KMS-11 (cell line): ENCODE measurements around the gene TEKT4.
"Not testable (repeated sequence)": the region's sequence is repeated elsewhere in the genome, so short reads cannot be mapped to it uniquely, and the experiment has no call there.

Source experiments
- H2AFZ ChIP-seq: fragments of 200-600 bp; sonication (generic); 2 replicates; pipeline ENCODE4 v1.6.1; 2016; ENCODE audit warnings: antibody characterized with exemption, mixed run types, low read depth
- H3K27ac ChIP-seq: fragments of 200-600 bp; sonication (generic); 2 replicates; pipeline ENCODE4 v1.6.1; 2016; ENCODE audit warnings: mild to moderate bottlenecking, mixed run types
- H3K27me3 ChIP-seq: fragments of 200-600 bp; sonication (generic); 2 replicates; pipeline ENCODE4 v1.6.1; 2017; ENCODE audit warnings: mild to moderate bottlenecking, low read depth, mixed run types, moderate library complexity; ENCODE audit not compliant: insufficient read depth
- H3K36me3 ChIP-seq: fragments of 200-600 bp; sonication (generic); 2 replicates; pipeline ENCODE4 v1.6.1; 2017; ENCODE audit warnings: mild to moderate bottlenecking, mixed run types; ENCODE audit not compliant: insufficient read depth
- H3K4me1 ChIP-seq: fragments of 200-600 bp; sonication (generic); 2 replicates; pipeline ENCODE4 v1.6.1; 2016; ENCODE audit warnings: mild to moderate bottlenecking, low read depth, mixed run types; ENCODE audit not compliant: poor library complexity, severe bottlenecking
- H3K4me2 ChIP-seq: fragments of 200-600 bp; sonication (generic); 2 replicates; pipeline ENCODE4 v1.7.0; 2016; ENCODE audit warnings: mild to moderate bottlenecking, mixed run types
- H3K4me3 ChIP-seq: fragments of 200-600 bp; sonication (generic); IDR thresholded peaks from 2 replicates; pipeline ENCODE4 v1.6.1; 2017; ENCODE audit warnings: low read depth, low read length, mixed read lengths; ENCODE audit not compliant: insufficient read depth
- H3K79me2 ChIP-seq: fragments of 200-600 bp; sonication (generic); 2 replicates; pipeline ENCODE4 v1.6.1; 2016; ENCODE audit warnings: low read depth, mixed run types; ENCODE audit not compliant: insufficient read depth
- H3K9ac ChIP-seq: fragments of 200-600 bp; sonication (generic); 2 replicates; pipeline ENCODE4 v1.6.1; 2016; ENCODE audit warnings: mild to moderate bottlenecking, mixed run types
- H4K20me1 ChIP-seq: fragments of 200-600 bp; sonication (generic); 2 replicates; pipeline ENCODE4 v1.6.1; 2016; ENCODE audit warnings: mild to moderate bottlenecking, mixed run types; ENCODE audit not compliant: insufficient read depth
- CTCF ChIP-seq: fragments of 200-600 bp; sonication (generic); conservative IDR thresholded peaks from 2 replicates; pipeline ENCODE4 v1.6.1; 2017; ENCODE audit warnings: low read depth, mild to moderate bottlenecking, antibody characterized with exemption, low read length, moderate library complexity, mixed read lengths

TEKT4 gene

DNA sequence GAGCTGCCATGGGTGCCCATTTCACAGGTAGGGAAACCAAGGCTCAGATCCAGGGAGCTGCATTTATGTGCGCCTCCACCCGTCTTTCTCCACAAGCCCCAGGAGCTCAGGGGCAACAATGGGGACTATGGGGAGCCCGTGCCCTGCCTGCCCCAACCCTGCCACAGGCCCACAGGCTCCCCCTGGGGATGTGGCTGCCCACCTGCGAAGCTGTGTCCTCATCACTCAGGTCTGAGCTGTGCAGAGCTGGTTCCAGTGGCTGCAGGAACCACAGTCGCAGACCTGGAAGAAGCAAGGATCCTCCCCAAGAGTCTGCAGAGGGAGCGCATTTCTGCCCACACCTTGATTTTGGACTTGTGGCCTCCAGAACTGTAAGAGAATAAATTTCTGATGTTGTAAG lies 9.8 kb downstream of the TEKT4 start:
- Histone ChIP-seq H3K4me1 (no peaks in the 10 kb centered on the region), H3K4me3 (no peak overlapping the region), H3K4me2 (no peak overlapping the region), H3K27me3 (no peaks in the 10 kb centered on the region), H3K36me3 (no peaks in the 10 kb centered on the region), H3K79me2 (no peaks in the 10 kb centered on the region), H3K9ac (no peak overlapping the region), H3K27ac (no peak overlapping the region), H4K20me1 (no peaks in the 10 kb centered on the region), H2AFZ (no peak overlapping the region)
- TF ChIP-seq CTCF: no peak

DNA sequence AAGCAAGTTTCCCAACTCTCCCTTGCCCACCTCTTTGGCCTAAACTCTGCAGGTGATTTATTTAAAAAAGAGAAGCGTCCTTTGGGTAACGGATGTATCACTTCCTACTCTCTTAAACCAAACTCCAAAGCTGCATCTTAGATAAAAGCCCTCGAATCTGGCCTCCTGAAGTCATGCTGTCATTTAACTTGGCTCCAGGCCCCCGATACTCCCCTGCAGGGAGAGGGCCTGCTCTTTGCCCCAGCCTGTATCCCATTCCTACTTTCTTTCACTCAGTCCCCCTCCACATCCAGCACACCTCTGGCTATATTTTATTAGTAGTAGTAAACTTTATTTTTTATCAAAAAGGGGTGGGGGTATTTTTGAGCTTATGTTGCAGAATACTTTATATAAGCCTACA lies 19.0 kb downstream of the TEKT4 start:
- no peaks in the 10 kb centered on the region for H3K36me3 ChIP-seq
- TF ChIP-seq CTCF: no peak
- no peak overlapping the region for H3K9ac ChIP-seq
- no peak overlapping the region for H3K4me2 ChIP-seq
- no peaks in the 10 kb centered on the region for H3K4me1 ChIP-seq
- no peak overlapping the region for H3K4me3 ChIP-seq
- no peaks in the 10 kb centered on the region for H4K20me1 ChIP-seq
- no peaks in the 10 kb centered on the region for H3K27me3 ChIP-seq
- H3K27ac ChIP-seq: no peak overlapping the region
- H3K79me2 ChIP-seq: no peaks in the 10 kb centered on the region
- H2AFZ ChIP-seq: no peak overlapping the region

- not testable (repeated sequence) for H2AFZ ChIP-seq, H3K27ac ChIP-seq, H3K4me2 ChIP-seq, H4K20me1 ChIP-seq, H3K36me3 ChIP-seq, H3K27me3 ChIP-seq, H3K9ac ChIP-seq, H3K79me2 ChIP-seq, H3K4me3 ChIP-seq, H3K4me1 ChIP-seq
Observed at GRCh38 chr2:94895273-94895672, 24.0 kb downstream of the TEKT4 start.

DNA sequence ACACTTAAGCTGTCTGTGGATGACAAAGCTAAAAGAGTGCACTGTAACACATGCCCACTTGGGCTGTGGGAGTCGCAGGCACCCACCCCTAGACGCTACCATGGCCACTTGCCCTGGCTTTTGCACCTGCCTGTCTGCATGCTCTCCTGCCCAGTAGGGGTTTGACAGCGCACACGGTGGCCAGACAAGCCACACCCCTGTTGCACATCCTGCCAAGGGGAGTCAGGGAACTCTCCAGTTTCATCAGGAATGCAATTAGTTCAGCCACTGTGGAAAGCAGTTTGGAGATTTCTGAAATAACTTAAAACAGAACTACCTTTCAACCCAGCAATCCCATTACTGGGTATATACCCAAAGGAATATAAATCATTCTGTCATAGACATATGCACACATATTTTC lies 35.7 kb downstream of the TEKT4 start:
- not testable (repeated sequence) for H3K79me2 ChIP-seq

GRCh38 chr2:94923196-94923595 lies 52.0 kb downstream of the TEKT4 start:
- Histone ChIP-seq H3K4me1 (no peaks in the 10 kb centered on the region), H2AFZ (no peak overlapping the region), H3K4me3 (no peak overlapping the region), H3K9ac (no peak overlapping the region), H3K79me2 (no peaks in the 10 kb centered on the region), H4K20me1 (no peaks in the 10 kb centered on the region), H3K27me3 (no peaks in the 10 kb centered on the region), H3K27ac (no peak overlapping the region), H3K36me3 (no peaks in the 10 kb centered on the region), H3K4me2 (no peak overlapping the region)
- no peak for TF ChIP-seq CTCF

More for the DNA sequence above, 35.7 kb downstream of the TEKT4 start:
- not testable (repeated sequence) for H3K9ac ChIP-seq, H3K4me3 ChIP-seq, H3K27ac ChIP-seq, H4K20me1 ChIP-seq, H3K4me2 ChIP-seq, H3K36me3 ChIP-seq, H2AFZ ChIP-seq, H3K4me1 ChIP-seq, H3K27me3 ChIP-seq

DNA sequence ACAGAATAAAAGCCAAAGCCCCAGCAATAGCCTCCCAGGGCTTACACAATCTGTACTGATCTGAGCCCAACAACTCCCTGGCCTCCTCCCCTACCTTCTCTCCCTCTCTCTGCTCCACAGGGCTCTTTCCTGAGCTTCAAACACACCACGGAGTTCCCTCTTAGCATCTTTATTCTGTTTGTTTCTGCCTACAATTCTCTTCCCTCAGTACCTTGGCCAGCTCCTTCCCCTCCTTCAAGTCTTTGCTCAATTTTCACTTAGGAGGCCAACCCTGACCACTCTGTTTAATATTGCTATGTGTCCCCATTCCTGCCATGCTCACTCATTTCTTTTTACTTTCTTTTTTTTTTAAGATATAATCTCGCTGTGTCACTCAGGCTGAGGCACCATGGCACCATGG lies 53.8 kb downstream of the TEKT4 start:
- H3K4me2 ChIP-seq, H4K20me1 ChIP-seq, H3K9ac ChIP-seq, H3K4me3 ChIP-seq, H3K27ac ChIP-seq, H3K4me1 ChIP-seq, H2AFZ ChIP-seq, H3K27me3 ChIP-seq, H3K36me3 ChIP-seq, H3K79me2 ChIP-seq: not testable (repeated sequence)
